HG02870 (cell line): ENCODE results near the gene HDAC8.
A peak's percentile ranks its signal among the peaks of the same experiment; 100 is the strongest.
"Not testable (repeated sequence)": the region's sequence is repeated elsewhere in the genome, so short reads cannot be mapped to it uniquely, and the experiment has no call there.

Experiments
- ATAC-seq: cut with Tn5 transposase; IDR thresholded peaks from one replicate; pipeline ENCODE4 v1.9.1; 2021; ENCODE audit warnings: mild to moderate bottlenecking, moderate library complexity; ENCODE audit not compliant: unreplicated experiment

HDAC8 gene

DNA sequence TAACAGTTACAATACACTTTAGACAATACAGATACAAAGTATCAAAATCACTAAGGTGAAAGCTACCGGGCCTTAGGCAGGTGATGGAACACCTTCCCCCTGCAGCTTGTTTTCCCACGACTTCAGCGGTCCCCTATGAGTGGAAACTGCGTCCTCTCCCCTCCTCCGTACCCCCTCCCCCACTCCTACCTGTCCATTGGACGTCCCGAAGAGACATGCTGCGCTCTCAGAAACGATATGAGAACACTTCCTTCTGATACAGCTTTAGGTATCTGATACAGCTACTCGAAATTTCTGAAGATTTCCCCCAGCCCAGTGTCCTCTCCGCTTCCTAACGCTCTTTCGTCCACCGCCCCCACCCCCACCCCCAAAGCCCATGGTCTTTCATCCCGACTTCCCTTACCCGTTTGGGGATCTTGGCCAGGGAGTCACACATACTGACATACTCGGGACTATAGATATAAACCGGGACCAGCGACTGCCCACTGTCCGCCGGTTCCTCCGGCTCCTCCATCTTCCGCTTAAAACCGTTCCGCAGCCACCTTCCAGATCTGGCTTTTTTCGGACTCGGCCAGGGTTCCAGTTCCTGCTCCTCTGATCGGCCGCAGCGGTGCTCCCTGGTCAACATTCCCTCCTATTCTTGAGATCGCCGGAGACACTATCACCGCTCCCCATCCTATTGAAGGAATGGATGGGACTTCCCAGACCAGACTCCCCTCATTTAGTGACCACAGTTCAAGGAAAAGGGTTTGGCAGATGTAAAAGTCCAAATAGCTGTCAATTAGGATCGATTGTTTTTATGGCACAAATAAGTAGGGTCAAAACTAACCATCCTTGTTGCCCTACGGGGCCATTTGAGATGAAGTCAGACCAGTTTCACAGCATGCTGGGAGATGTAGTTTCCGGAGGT lies at the start of gene HDAC8:
Gene HDAC8, minus strand, starts transcription at position 596 of the 910 bp plus-strand sequence. Its CDS starts 82 bp downstream, at position 514.
- ATAC-seq, result peak; percentile 94

DNA sequence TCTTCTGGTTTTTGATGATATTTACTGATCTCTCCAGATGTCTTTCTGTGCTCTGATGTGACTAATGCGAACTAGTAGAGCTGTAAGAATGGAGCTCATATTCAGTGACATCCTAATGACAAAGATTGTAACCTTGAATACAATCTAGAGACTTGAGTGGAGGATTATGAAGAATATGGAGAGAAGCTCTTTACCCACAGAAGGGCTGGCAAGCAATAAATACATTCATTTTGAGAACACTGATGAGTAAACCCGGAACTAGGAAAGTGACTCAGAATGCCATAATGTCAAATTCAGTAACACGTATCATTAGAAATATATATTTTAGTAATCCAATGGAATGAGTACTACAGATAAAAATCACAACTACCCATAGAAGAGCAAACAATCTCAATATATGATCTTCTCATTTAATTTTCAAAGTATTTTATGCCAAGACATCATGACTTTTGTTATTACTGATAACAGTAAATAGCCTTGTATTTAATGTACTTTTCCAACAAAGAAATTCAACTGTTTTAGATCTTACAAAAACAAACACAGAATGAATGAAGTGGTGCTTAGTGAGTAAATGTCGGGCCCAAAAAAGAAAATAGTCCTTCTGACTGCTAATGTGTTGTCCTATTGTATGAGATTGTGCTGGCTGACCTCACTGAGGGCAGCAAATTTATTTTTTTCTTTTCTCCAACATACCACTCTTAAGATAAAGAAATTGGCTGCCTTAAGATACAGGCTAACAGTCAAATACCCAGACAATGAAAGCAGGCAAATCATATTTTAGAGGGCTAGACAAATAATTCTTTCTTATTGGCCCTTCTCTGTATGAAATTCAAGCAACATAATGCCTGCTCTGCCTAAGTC lies 49.2 kb upstream of the HDAC8 start:
- peak; percentile 90 for ATAC-seq

DNA sequence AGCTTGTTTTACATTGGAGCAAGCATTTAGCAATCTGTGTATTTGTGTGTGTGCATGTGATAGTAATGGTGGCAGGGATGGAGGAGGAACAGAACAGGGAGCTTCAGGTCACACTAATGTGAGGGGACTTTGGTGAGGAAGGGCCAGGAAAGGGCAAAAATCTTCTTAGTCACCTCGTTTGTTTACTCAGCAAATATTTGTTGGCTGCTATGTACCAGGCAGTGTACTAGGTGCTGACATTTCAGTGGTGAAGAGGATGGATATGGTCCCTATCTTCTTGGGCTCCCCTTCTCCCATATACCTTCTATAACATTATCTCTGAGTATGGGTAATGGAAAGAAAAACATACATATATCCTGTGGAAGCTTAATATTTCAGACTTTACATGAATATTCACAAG lies 48.5 kb upstream of the HDAC8 start:
- peak; percentile 3 for ATAC-seq

DNA sequence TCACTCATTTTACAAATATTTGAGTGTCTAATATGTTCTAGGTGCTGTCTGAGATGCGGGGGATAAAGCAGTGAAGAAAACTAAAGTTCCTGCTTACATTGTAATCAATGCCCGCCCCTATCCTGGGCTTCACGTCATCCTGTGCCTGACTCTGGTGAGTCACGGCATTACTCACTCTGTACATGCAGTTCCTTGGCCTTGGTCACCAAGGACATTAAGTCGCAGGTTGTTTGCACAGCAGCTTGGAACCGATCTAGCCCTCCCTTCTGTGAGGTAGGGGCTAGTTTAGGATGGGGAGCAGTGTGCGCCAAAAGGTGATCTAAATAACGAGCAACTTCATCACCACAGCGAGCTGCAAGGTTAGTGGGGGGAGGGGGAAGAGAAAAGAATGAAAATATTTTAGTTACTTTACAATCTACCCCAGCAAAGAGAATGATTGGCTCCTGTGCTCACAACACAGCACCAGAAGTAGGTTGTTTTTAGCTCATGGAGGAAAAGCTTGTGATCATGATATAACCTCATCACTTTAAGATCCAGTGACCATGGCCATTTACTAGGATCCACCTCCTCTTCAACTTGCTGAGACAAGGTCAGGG lies 48.0 kb upstream of the HDAC8 start:
- peak; percentile 27 for ATAC-seq

DNA sequence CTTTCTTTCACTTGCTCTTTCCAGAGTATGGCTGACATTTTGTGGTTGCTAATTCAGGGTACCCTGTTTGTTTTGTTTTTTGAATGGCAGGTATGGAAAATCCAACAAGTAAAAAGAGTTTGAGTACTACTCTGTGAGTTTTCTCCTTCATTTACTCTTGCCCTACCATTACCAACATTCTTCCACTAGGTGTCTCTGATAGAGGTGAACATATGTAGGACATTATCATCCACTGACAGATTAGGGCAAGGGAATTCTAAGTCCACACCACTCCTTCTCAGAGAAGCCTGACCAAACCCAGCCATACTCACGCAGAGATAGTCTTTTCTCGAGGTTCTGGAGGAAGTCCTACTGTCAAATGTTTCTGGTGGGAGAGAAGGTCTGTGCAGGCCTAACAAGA lies 36.7 kb upstream of the HDAC8 start:
- no peak for ATAC-seq

DNA sequence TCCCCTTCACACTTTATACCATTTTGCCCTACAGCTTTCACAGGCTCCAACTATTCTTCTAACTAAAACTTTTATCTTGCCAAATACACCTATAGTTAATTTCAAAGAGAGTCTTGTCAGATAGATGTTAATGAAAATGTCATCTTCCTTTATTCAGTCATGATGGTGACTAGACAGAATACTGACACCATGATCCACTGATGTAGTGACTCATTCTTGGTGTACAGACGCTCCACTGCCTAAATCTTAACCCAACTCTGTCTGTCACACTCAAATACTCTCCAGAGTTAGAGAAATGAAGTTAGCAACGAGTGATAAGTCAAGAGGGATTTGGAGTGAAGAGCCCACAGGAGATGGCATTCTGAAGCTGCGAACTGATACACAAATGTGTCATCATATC lies 32.1 kb upstream of the HDAC8 start:
- ATAC-seq, result no peak

DNA sequence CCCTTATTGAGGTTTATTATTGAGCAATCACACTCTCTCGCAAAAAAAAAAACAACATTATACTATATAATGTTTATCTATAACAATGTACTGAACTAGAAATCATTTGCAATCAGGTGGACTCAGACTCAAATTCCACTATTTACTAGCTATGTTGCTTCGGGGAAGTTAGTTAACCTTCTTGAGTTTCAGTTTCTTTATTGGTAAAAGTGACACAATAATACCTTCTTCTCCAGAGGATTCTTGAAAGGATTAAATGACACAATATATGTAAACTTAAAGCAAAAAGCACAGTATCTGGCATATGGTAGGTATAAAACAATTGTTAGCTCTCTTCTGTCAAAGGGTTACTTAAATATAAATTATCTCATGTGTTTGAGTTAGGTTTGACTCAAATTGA lies 31.5 kb upstream of the HDAC8 start:
- ATAC-seq, result no peak

DNA sequence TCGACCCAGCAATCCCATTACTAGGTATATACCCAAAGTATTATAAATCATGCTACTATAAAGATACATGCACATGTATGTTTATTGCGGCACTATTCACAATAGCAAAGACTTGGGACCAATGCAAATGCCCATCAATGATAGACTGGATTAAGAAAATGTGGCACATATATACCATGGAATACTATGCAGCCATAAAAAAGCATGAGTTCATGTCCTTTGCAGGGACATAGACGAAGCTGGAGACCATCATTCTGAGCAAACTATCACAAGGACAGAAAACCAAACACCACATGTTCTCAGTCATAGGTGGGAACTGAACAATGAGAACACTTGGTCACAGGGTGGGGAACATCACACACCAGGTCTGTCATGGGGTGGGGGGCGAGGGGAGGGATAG lies 18.4 kb upstream of the HDAC8 start:
- ATAC-seq, result not testable (repeated sequence)

DNA sequence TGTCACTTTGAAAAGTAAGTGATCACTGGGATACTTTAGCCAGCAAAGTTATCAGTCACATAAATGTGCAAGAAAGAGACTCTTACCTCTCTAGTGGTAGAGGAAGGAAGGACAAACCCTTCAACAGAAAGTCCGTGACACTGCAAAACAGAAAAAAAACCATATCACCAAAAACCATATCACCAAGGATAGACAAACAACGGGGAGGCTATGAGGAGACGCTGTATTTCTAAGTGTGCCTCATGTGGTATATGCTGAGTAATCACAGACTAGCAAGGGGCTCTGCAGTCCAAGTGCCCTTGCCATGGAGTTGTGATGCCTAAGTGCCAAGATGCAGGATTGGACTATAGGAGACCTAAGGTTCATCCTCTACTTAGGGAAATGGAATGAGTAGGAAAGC lies 11.5 kb upstream of the HDAC8 start:
- ATAC-seq, result no peak

DNA sequence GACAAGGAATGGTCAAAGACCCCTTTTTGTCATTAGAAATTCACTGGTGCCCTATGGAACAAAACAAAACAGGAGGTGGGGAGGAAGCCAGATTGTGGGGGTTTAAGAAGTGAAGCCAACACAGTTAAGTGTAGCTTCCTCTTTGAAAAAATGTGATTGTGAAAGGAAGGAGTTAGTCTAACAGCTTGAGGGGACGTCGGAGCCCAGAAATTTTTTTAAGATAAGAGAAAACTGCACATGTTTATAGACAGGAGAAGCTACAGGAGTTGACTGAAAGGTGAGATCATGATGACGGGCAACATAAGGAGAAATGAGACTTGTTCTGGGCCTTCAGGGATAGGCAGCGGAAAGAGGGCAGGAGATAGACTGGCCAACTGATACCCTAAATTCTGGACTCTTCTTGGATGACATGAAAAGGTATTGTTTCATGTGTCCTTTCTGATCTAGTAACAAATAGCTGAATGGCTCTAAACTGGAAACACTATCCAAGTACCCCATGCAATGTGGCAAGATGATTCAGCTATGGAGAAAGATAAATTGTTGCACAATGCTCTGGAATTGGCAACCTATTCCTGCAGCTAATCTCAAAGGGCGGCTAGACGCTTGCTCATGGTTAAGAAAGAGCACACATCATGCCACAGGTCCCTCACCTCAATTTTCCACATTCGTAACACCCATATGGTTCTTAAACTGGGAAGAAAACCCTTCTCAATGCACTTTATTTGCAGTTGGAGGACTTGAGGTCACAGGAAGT lies 3.7 kb upstream of the HDAC8 start:
- no peak for ATAC-seq

DNA sequence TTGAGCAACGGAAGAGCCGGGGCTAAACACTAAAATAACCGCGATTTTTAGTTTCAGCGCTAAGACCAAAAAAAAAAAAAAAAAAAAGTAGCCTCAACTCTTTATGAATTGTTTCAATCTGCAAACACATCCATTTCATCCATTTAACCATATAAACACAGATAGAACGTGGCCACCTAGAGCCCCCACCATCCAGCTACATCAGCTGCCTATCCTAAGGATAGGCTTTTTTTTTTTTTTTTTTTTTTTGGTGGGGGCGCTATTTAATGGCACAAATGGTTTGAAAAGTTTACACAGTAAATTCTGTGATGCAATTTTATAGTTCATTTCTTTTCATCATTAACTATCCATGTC lies 492 bp upstream of the HDAC8 start:
- peak; percentile 24 for ATAC-seq

DNA sequence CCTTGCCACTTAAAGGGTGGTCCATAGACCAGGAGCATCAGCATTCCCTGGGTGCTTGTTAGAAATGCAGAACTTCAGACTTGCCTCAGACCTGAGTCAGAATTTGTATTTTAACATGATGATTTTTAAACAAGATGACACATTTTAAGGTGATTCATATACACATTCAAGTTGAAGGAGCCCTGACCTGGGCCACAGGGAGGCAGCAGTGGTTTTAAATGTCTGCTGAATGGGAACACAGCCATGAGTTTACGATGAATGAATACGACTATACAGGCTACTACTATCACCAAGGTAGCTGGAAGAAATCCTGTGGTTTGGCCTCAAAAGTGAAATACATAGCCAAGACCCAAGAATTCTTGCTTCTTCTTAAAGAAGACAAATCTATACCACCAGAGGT lies 2.9 kb downstream of the HDAC8 start:
- ATAC-seq, result no peak

DNA sequence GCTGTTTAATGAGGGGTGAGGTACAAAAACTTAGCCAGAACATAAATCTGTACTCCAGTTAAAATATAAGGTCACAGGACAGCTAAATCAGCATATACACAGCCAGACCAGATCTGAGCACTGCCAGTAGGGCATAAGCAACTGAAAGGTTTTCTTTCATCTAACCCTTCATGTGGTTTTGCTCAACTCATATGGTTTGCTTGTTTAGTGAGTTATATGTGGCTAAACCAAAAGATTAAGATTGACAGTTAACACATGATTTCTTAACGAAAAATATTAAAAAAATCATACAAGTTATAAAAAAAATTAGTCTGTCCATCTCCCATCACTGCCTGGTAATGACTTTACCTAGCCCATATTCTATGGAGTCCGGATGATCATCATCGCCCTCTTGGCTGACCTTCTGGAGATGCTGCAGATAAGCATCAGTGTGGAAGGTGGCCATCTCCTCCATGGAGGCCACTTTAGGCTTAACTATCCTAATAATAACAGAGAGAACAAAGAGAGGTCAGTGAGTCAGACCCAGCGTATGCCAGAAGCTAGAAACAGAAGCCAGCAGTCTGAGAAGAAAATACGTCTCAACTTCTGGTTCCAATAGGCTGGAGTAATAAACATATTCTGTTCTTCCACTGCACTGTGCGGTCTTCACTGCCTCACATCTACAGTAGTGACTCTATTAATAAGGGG lies 4.1 kb downstream of the HDAC8 start:
- ATAC-seq, result no peak

DNA sequence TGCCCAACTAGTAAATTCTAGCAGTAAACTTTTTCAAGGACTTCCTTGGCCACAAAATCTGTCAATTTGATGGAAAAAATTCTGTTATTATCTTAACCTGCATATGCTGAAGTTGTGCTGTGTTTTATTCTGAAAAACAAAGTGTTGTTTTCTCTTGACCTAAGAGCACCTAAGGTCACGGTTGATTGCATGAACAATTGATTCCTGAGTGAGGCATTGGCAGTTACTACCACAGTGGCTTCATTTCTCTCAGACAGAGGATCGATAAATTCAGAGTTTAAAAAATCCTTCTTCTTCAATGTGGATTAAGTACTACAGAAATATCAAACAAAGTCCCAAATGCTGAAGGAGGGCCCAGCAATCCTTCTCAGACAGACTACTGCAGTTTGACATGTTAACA lies 6.2 kb downstream of the HDAC8 start:
- ATAC-seq, result no peak

DNA sequence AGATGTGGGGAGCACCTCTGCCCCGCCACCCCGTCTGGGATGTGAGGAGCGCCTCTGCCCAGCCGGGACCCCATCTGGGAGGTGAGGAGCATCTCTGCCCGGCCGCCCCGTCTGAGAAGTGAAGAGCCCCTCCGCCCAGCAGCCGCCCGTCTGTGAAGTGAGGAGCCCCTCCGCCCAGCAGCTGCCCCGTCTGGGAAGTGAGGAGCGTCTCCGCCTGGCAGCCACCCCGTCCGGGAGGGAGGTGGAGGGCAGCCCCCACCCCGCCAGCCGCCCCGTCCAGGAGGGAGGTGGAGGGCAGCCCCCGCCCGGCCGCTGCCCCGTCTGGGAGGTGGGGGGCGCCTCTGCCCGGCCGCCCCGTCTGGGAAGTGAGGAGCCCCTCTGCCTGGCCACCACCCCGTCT lies 13.0 kb downstream of the HDAC8 start:
- ATAC-seq, result not testable (repeated sequence)

DNA sequence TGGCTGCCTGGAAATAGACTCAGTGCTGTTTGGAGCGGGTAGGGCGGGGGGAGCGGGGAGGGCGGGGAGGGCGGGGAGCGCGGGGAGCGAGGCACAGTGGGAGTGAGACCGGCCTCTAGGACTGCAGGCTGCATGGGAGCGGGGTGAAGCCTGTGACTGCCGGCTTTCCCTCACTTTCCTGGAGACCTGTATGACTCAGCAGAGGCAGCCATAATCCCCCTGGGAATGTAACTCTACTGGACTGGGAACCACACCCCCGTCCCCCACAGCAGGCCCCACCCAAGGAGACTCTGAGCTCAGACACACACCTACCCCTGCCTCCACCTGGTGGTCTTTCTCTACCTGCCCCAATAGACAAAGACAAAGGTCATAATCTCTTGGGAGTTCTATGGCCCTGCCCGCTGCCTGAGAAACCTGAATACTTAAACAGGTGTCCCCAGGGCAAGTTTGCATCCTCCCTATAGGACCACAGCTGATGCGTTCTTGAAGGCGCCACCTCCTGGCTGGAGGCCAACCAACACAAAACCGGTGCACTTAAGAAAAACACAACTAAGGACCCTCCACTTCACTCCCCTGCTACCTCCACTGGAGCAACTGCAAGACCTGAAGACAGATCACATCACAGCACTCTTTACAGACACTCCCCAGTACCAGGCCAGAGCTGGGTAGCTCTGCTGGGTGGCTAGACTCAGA lies 18.0 kb downstream of the HDAC8 start:
- no peak for ATAC-seq

DNA sequence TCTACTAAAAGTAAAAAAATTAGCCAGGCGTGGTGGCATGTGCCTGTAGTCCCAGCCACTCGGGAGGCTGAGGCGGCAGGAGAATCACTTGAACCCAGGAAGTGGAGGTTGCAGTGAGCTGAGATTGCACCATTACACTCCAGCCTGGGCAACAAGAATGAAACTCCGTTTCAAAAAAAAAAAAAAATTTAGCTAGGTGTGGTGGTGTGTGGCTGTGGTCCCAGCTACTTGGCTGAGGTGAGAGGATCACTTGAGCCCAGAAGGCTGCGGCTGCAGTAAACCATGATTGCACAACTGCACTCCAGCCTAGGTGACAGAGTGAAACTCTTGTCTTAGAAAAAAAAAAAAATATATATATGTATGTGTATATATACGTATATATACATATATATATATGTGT lies 20.2 kb downstream of the HDAC8 start:
- ATAC-seq, result not testable (repeated sequence)

DNA sequence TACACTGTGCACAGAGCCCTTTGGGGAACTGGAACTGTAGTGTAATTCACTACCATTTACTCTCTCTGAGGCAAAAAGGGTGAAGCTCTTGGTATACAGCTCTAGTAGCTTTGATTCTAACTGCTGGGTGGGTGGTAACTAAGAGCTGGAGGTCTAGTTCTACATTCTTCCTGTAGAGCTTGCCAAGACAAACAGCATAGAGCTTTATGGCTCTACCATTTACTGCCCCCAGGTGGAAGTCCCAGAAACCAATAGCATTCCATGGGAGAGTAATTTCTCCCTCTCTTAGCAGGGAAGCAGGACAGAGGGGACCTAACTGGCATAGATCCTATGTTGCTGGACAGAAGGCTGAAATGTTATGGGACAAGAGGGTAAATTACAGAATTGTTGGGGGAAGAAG lies 26.7 kb downstream of the HDAC8 start:
- ATAC-seq, result no peak

DNA sequence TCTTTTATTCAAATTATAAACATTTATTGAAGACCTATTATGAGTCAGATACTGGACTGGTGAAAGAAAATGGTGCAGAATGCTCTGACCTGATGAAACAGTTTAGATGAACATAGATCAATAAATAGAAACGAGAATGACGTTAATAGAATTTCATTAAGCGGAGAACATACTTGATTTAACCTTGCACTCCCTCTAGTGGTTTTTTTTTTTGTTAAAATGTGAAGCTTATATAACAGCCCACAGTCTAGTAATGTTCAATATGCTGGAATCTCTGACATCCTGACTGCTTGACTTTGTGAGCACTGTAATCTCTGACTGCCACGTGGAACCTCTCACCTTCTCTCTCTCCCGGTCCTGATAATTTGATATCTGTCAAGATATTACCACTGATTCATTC lies 32.3 kb downstream of the HDAC8 start:
- no peak for ATAC-seq

DNA sequence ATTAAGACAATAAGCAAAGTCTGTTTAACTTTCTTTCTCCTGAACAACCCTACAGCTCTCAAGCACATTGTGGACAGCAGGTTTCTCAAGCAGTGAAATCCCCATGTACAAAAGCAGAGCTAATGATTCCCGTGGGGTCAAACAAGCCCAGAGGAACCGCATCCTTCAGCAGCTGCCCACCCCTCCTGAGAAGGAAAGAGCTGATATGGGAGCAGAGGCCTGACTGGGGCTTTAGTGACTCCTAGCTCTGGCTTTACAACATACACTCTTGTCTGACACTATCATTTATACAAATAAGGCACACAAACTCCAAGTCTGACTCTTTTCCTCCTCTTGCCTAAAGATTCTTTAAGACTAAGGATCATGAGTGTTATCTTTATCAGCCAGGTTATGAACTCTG lies 32.8 kb downstream of the HDAC8 start:
- no peak for ATAC-seq
